HG02884 (cell line): ENCODE measurements around the gene TIAL1.
A peak's percentile ranks its signal among the peaks of the same experiment; 100 is the strongest.
"Not testable (repeated sequence)": the region's sequence is repeated elsewhere in the genome, so short reads cannot be mapped to it uniquely, and the experiment has no call there.

ENCODE experiments used
- ATAC-seq: cut with Tn5 transposase; IDR thresholded peaks from one replicate; pipeline ENCODE4 v1.9.1; 2021; ENCODE audit warnings: mild to moderate bottlenecking, moderate library complexity; ENCODE audit not compliant: unreplicated experiment

TIAL1 gene

DNA sequence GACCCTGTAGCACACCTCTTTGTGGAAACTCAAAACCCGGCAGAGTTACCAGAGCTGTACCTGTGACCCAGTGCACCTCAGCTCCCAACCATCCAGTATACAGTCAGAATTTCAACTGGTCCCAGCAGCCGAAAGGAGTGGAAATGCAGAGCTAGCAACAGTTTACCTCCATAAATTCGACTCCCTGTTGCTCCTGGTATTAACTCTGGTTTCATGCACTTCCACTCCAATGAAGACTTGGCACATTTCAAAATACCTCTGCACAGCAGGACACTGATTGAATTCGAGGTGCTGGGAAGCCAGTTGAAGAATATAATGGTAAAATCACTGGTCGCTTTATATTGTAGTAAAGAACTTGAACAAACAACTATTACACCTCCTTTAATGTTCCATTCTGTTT lies 17.9 kb upstream of the TIAL1 start:
- ATAC-seq, result no peak

- ATAC-seq, result no peak
Measured at GRCh38 chr10:119613741-119614140, 17.0 kb upstream of the TIAL1 start.

DNA sequence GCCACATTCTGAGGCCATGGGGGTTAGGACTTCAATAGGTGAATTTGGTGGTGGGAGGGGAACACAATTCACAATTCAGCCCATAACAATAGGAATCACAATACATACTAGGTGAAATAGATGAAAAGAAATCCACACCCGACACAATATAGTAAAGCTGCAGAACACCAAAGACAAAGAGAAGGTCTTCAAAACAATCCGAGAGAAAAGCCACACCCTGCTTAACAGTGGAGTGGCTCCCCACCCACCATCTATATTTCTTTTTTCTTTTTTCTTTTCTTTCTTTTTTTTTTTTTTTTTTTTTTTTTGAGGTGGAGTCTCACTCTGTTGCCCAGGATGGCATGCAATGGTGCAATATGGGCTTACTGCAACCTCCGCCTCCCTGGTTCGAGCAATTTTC lies 14.7 kb upstream of the TIAL1 start:
- ATAC-seq, result no peak

GRCh38 chr10:119609516-119609915 lies 12.8 kb upstream of the TIAL1 start:
- ATAC-seq, result no peak

GRCh38 chr10:119608316-119609155 lies 11.8 kb upstream of the TIAL1 start:
- ATAC-seq, result no peak

DNA sequence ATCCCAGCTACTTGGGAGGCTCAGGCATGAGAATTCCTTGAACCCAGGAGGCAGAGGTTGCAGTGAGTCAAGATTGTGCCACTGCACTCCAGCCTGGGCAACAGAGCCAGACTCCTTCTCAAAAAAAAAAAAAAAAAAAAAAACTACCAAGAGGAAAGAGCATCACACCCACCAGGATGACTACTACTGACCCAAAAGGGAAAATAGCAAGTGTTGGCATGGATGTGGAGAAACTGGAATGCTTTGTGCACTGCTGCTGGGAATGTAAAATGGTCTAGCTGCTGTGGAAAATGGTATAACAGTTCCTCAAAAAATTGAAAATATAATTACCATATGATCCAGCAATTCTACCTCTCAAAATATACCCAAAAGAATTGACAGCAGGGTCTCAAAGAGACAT lies 7.7 kb upstream of the TIAL1 start:
- ATAC-seq, result no peak

GRCh38 chr10:119602241-119603095 lies 5.7 kb upstream of the TIAL1 start:
- no peak for ATAC-seq

GRCh38 chr10:119598397-119598796 lies 1.6 kb upstream of the TIAL1 start:
- no peak for ATAC-seq

GRCh38 chr10:119597405-119598186 lies 832 bp upstream of the TIAL1 start:
- no peak for ATAC-seq

- peak; percentile 1 for ATAC-seq
Measured at GRCh38 chr10:119595676-119596515, 868 bp downstream of the TIAL1 start.

DNA sequence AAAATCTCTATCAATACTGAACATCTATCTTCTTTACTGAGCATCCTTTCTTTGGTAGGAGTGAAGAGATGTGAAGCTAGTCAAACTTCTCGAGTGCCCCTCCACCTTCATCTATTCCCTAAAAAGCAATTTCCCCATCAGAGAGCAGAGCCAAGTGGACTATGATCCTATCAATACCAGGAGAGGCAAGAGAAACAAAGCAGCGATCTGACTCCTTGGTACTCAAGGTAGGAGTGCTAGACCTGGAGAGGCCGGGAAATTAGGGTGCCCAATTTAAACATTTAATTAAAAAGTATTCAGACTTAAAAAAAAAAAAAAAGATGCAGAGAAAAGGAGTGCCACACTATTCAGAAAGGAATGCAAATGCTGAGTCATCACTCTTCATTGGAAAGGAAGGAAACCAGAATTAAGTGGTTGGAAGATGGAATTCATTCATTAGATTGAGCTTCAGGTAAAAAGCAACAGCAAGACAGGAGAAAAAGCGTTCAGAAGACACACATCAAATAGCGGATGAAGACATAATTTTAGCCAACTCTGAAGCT lies 1.6 kb downstream of the TIAL1 start:
- ATAC-seq, result no peak

- ATAC-seq, result no peak
Measured at GRCh38 chr10:119588071-119588470, 8.7 kb downstream of the TIAL1 start.

- no peak for ATAC-seq
Measured at GRCh38 chr10:119578355-119578754, 18.4 kb downstream of the TIAL1 start.

GRCh38 chr10:119575991-119576390 lies 20.8 kb downstream of the TIAL1 start:
- ATAC-seq, result no peak

- no peak for ATAC-seq
Measured at GRCh38 chr10:119575506-119575905, 21.3 kb downstream of the TIAL1 start.

DNA sequence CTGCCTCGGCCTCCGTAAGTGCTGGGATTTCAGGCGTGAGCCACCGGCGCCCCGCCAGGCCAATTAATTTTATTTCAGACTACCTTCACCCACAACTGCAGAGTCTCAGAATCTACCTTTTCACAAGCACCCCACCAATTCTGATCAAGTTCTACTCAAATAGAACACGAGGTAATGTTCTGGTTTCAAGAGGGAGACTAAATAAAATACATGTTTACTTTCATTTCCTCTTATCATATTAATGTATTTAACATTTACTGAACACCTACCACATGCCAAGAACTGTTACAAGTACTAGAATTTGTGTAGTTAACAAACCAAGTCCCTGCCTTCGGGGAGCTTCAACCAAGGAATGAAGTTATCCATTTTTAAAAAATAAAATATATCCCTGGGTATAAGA lies 28.8 kb downstream of the TIAL1 start:
- no peak for ATAC-seq

DNA sequence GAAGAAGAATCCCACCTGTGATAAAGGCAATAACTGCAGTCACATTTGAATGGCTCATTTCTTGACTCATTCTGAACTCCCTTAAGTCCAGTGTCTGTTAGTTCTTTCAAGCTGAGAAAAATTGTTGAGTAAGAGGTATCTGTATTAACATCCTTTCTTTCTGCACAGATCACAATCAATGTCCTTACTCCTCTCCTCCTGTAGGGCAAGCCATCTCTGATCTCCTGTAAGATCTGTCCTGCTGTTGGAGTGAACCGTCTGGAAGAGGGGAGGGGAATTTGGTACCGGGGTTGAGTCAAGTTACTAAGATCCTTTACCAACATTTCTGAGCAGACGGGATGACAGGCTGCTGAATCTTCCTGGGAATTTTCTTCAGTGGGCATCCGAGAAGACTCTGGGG lies 34.7 kb downstream of the TIAL1 start:
- ATAC-seq, result no peak

GRCh38 chr10:119559511-119559910 lies 37.3 kb downstream of the TIAL1 start:
- not testable (repeated sequence) for ATAC-seq

- not testable (repeated sequence) for ATAC-seq
Measured at GRCh38 chr10:119556081-119556480, 40.7 kb downstream of the TIAL1 start.

DNA sequence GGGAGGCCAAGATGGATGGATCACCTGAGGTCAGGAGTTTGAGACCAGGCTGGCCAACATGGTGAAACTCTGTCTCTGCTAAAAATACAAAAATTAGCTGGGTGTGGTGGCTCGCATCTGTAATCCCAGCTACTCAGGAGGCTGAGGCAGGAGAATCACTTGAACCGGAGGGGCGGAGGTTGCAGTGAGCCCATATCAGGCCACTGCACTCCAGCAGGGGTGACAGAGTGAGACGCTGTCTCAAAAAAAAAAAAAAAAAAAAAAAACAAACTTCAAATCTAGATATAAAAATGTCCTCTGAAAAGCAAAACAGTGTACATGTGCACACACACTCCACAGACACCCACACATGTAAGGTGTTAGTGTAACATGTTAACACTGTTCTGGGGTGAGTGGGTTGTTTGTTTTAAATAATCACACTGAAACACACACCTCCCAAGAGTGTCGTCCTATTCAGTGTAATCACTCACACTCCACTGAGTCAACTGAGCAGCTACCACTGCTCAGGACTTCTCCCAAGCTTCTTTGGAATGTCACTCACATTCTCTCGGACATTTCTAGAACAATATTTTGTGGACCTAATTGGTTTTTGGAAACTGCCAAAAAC lies 41.5 kb downstream of the TIAL1 start:
- ATAC-seq, result no peak
